HL-60/S4 treated with phorbol 12-myristate 13-acetate at 8.2 ng/mL for 4 days and 3 days (cell line): ENCODE measurements around the gene FBN1.

Experiments
- in situ Hi-C: fragments of 300-500 bp; cut with MboI; formaldehyde crosslinking; loops from 2 replicates; pipeline ENCODE4 v1.15.0; 2022; ENCODE audit warnings: low sequenced_read_pairs

Gene FBN1

DNA sequence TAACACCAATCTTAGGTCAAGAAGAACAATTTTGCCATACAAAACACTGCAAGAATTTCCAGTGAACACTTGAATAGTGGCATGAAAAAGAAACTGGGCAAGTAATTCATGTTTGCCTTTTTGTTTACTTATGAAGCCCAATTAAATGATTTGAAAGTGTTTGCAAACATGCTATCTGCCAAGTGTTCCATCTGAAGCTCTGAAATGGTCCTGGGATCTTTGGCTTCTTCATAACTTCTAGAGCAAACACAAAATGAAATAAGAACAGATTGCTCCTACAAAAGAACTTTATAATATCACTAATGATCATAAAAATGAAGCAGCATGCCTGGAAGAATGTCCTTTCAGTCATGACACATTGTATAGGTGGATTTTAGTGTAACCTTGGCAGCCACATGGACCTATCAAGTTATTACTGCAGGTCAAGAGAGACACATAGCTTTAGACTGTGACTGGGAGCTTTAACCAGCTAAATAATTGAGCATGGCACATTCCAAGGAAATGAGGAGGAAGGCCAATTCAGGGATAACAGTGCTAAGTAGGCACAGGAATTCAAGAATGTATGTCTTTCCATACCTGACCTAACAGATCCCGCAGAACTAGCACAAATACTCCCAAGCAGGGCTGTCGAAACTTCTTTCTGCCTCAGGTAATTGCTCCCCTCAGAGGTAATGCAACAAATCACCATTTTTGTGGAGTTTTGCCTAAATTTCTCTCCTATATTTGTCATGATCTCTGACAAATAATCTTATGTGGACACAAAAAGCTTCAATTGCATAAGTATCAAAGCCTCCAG, 169.7 kb downstream of the FBN1 start:
- in situ Hi-C loops, result no loop called here

DNA sequence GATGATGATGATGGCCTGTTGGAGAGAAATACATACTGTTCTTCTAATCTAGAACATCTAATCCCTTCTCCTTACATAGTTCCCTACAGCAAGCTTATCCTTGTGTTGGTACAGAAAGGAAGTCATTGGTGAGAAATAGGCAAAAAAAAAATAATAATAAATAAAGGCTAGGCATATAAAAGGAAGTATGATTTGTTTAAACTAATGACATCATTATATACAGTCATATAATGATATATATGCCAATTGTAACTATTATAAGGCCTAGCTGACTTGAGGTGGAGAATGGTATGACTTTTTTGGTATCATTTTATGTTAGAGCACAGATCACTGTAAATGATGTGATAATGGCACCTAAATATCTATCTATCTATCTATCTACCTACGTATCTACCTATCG, 171.8 kb downstream of the FBN1 start:
- in situ Hi-C loops, result no loop called here

DNA sequence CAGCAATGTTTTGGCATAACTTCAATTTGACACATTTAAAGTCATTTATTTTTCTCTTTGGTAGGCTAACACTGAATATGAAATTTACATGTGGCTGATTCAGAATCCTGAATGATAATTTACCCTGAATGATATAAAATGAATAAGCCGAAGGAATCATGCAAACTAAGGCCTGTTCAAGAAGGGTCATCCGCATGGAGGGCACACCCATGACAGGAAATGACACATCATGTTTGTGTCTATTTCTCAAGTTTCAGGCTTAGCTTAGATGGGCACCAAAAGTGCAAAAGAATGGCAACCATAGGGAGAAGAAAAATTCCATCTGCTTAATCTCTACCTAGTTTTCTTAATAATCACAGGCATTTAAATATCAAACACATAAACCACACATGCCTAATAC, 172.8 kb downstream of the FBN1 start:
- in situ Hi-C loops, result no loop called here

DNA sequence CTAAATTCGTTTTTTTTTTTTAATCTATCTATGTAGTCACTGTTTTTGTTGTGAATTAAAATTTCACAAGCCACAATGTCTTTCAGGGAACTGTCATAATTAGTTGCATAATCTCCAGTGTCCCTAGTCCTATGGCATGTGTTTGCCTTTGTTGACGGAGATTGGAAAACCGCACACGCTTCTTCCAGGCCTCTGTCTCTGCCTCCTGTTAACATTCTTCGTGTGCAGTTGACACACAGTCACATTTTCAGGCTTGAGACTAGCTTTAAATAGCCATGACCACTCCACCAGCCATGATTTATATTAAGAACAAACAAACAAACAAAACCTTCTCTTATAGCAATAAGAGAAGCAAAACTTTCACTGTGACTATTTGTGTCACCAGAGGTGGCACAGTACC, 174.4 kb downstream of the FBN1 start:
- in situ Hi-C loops, result no loop called here

DNA sequence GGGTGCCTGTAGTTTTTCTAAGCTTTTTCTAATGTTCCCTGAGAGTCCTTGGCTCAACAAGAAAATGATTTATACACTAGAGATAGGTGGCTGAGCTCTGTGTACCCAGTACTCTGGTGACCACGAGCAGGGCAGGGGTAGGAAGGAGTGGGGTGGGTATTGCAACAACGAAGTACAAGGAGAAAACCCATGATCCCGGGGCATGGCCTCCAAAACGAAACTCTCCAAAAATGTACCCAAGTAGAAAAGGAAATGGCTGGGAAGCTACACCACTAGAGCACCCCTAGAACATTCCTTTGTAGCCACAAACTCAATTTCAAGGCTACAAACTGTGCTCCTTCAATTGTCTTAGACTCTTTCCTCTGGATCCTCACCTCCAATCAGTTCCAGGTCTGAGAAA, 175.4 kb downstream of the FBN1 start:
- in situ Hi-C loops, result no loop called here

DNA sequence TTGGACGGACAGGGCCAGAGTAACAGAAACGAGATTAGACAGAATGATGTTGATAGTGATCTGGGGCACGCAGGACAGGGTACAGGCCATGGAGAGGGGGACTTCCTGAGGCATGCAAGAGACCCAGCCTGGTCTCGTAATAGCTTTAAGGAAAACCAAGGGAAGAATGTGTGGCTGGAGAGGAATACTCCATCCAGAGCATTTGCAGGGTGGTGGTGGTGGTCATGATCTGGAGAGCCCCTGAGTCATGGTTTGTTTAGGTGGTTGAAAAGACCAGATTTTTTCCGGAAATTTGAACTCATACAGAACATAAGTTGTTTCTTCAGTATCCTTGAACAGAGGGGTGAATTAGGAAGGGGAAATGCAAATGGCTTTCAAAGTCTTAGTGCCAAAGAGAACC, 175.8 kb downstream of the FBN1 start:
- in situ Hi-C loops, result no loop called here

DNA sequence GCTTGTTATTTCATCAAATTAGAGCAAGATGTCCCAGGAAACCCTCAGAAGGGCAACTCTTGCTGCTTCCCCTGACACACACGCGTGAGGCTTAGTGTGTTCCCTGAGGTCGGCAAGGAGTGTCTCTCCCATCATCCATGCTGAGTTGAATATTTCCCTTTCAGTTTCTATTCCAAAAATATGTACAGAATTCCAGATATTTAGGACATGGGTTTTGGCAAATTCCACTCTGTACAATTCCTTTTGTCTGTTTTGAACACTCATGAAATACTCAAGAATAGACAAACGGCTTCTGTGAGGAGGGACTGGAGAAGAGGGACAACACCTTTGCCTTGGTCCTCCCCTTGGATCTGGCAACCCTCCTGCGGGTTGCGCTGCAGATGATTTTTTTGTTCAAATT, 176.2 kb downstream of the FBN1 start:
- in situ Hi-C loops, result no loop called here

DNA sequence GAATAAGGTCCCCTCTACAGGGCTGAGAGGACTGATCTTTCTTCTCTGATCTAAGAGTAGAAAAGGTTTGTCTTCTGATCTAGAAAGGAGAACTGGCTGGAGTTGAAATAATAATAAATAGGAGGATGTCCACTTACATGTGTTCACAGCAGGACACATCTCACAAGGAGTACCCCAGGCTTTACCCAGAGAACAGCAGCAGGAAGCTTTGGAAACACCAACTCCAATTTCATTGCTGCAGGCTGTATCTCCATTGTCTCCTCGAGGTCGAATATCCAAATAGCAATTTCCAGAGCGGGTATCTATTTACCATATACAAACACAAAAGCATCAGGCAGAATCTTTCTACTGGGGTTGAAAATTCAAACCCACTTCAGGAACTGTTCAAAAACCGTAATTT, 177.7 kb downstream of the FBN1 start:
- in situ Hi-C loops, result no loop called here

DNA sequence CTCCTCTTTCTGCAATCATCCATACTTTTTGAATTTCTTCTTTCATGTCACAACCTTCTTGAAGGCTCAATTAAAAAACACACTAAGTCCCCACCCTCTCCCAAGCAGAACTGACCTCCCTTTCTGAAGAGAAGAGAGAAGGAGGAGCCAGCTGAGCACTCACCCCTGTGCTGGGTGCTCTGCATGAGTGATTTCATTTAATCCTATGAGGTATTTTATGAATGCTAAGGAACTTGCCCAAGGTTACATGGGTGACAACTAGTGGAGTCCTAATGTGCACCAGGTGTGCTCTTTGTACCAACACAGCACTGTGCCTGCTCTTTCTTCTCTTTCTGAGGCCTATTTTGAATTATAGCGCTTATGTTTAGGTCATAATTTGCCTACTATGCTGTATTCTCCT, 178.7 kb downstream of the FBN1 start:
- in situ Hi-C loops, result no loop called here

DNA sequence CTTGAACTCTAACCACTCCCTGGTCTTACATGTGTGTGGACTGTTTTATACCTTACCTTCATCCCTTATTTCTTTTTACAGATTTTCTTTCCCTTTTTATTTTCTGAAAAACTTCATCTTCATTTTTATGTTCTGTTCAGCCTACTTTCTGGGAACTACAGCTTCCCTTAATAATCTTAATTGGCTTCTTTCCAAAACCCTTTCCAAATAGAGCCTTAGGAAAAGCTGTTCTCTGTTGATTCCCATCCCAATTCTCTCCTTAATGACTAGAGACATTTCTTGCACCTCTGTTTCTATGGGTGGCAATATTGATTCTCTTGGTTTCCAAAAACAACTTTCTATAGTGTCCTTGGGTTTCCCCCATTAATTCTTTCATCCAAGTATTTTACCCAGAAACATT, 179.4 kb downstream of the FBN1 start:
- in situ Hi-C loops, result no loop called here

DNA sequence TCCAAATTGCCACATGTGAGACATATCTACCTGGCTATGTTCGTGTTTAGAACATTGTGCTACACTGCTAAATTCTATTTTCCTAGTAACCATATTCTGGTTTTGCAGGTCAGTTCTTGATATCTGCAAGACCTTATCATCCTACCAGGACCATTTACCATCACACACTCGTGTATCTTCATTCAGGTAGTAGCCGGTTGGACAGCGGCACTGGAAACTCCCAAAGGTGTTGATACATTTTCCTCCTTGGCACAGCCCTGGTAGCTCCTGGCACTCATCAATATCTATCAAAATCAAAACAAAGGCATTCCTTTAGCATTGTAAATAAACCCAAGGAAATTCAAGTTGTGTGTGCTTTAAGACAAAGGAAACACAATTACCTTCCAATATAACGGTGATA, 180.1 kb downstream of the FBN1 start:
- in situ Hi-C loops, result no loop called here

DNA sequence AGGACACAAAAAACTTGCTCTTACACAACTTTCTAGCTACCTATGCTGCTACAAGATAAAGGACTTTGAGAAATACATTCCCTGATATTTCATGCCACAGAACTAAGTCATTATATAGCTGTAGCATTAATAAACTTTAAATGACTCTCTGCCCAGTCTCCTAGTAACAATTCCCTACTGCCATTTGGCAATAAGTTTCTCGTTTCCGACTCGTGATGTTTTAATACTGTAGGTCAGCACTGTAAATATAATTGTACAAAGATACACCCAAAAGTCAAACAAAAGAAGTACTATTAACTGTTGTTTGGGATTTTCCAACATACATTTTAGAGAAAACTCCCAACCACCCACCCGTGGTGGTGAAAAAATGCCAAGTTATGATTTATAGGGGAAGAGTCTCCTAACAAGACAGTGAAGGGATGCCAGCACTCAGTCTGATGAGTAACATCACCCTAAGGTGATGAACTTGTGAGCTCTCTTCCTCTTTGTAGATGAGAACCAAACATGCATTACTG, 182.1 kb downstream of the FBN1 start:
- in situ Hi-C loops, result no loop called here

DNA sequence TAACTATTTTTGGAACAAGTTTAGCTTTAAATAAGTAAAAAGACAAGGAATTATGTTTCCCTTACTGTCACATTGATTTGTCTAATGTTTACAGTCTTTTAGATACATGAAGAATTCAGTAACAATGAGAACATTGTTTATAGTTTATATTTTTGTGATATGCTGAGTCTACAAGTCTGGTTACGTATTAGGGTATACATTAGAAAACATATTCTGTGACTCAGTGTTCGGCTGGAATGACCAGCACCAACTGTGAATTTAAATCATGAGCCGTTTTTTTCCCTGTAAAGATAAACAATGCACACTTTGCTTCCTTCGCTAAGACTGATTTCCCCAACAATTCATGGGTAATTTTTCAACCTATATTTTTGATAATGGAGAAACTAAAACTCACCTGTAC, 182.8 kb downstream of the FBN1 start:
- in situ Hi-C loops, result no loop called here

DNA sequence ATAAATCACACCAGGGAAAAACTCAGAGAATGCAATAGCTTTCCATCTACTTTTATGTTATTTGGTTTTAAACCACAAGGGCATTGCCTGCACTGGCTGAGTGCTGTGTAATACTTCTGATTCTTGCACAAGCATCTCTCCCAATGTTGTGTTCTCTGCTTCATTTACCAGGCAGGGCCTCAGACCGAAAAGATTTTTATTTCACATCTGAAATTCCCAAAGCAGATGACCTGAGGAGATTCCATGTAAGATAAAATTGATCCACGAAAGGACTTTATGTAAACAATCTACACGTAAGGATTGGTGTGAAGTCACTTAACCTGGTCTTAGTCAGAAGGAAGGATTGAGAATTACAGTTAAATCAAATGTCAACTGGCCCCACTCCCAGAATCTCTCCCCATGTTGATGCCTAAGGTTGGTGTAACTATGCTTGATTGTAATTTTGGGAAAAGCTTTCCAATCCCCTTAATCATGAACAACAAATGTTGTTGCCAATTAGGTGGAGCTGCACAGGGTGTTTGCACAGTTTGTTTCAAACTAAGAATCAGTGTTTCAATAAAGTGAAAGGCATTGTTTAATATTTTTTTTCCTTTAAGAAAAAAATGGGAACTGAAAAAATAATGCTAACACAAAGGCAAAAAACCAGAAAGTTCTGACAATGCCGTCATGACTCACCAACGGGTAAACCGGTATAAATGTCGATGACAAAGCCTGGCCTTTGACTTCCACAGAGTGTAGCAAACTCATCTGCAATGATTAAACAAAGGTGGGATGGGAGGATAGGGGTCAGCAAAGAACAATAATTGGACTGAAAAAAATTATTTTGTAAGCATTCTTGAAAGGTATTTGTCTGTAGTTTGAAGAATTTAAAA, 185.7 kb downstream of the FBN1 start:
- in situ Hi-C loops, result no loop called here

DNA sequence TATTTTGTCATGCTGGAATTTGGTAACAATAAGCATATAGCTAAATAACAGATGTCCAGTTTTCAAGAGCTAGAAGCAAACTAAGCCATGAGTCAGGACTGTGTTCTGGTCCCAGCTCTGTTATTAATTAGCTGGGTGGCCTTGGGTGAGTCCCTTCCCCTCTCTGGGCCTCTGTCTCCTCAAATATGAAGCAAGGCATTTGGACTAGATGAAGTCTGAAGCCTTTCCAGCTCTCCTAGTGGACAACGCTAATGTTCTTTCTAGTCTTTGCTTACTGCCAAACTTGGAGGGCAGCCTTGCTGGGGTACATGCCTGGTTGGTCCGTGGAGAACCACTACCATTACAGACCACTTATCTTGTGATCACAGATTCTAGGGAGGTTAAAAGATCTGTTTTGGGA, 186.6 kb downstream of the FBN1 start:
- in situ Hi-C loops, result no loop called here

DNA sequence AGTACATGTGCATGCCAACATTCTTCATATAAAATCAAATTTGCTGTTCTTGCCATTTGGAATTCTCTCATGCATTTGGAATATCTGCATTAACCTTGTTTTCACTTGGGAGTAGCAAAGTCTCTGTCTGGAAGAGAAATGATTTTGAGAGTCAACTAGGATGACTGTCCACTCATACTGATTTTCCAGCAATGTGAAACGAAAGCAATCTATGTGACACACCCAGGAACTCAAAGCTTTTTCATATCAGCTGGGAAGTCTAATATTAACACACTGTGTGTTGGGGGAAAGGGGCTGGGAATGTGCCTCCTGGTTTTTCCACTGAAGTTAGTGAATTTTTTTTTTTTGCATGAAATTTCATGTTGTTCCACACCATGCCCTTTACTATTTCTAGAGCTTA, 189.4 kb downstream of the FBN1 start:
- in situ Hi-C loops, result no loop called here

DNA sequence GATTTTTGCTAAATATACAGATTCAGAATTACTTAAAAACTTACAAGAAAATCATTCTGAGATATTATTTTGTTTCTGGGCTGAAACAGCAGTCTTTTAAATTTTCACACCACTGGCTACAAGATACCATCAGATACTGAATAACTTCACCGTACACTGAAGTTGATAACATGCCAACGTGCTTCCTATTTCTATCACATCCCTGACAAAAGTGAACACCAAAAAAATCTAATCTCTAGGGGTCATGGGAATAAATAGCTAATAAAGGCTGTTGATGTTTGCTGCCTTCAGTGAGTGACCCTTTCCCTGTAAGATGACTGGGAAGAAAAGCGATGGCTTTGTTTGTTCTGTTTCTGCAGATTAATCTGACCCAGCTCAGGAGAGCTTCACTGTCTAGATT, 193.8 kb downstream of the FBN1 start:
- in situ Hi-C loops, result no loop called here

DNA sequence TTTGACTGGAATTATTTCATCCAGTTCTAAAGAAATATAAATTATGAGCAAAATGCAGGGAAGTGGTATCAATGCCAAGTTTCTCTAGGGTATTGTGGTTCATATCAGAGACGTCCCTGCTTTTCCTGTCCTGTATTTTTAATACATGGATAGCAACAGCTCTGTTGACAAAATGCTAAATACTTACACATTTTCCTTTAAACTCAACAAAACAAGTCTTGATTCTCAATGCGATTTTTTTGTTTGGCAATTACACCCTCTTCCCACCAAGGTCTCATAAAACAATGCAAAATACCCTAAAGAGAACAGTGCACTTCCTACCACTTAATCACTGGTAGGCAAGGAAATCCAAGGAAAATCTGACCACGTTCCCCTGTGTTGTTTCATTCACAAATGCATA, 194.3 kb downstream of the FBN1 start:
- in situ Hi-C loops, result no loop called here

DNA sequence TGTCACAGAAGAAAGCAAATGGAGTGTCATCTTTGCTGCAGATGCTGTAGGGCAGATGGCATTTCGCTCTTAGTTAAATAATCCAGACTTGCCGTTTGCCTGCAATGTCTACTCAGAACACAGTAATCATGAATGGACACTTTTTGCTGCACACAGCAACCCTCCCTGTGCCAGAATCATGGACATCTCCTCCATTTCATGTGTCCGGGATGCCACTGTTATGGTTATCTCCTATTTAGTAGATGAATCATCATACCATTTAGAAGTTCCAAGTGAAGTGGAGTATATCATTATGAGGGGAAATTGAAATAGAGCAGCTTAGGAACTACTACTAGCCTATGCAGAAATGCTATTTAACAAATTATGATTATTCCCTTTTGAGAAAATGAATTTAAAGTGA, 195.8 kb downstream of the FBN1 start:
- in situ Hi-C loops, result no loop called here

DNA sequence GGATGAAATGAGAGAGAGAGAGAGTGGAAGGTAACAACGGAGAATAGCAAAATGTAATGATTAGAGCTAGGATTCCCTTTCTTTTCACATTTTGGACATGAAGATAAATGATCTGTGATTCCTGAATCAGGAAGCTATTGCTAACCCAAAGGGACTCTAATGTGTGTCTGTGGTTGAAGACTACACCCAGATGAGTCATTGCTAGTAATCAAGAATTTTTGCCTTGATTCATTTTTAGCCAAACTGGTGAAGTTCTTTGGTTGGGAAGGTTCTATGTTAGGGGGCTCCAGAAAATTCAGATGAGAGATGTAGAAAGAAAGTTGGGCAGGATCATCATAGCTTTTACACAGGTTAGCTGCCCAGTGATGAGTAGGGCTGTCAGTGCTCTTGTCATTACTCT, 197.9 kb downstream of the FBN1 start:
- in situ Hi-C loops, result no loop called here

DNA sequence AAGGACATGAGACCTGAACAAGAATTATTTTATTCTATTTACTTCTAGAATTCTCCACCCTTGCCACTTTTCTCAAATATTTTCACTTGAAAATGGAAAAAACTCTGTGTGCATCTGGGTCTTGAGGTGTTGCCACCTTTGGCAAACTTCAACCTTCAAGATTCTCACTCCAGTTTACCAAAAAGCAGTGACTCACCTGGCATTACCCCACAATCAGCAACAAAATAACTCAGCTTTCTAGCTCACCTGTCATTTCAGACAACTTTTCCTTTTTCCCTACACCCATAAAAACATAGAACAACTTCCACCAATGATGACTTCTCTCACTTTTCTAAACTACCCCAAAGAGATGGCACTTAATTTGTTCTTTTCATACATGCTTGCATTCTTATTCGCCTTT, 198.5 kb downstream of the FBN1 start:
- in situ Hi-C loops, result no loop called here

DNA sequence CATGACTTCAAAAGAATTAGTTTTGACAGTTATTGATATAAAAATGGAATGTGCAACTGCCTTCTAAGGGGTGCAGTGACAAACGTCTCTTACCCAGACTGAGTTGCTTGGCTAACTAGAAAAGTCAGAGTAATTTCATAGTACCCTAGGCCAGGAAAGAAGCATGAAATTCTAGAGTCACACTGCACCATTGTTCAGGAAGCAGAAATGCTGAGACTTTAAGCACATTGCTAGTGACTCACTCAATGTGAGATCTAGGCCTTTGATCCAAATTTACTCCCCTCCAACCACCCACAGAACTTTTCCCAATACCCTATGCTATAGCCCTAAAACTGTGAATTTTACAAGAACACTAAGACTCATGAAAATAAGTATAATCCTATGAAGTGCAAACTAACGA, 203.5 kb downstream of the FBN1 start:
- in situ Hi-C loops, result no loop called here
